A549 (cell line): ENCODE results near the gene RNF145.

Source experiments
- EP300 ChIP-seq, 2 experiments: fragments of >200 bp; sonication (Bioruptor Twin); formaldehyde crosslinking; IDR thresholded peaks; 2 replicates in 1 of 2; 3 replicates in 1 of 2; pipeline ENCODE4 v1.6.1; 2016 to 2017
- JUN ChIP-seq, 2 experiments: fragments of >200 bp; sonication (Bioruptor Twin); formaldehyde crosslinking; IDR thresholded peaks; 2 replicates in 1 of 2; 3 replicates in 1 of 2; pipeline ENCODE4 v1.6.1; 2016 to 2017
- MAFK ChIP-seq: fragments of 450-650 bp; IDR thresholded peaks from 2 replicates; pipeline ENCODE4 v1.6.1; 2014; ENCODE audit not compliant: partially characterized antibody
- MYC ChIP-seq: IDR thresholded peaks from 2 replicates; pipeline ENCODE4 v1.6.1; 2012; ENCODE audit warnings: mild to moderate bottlenecking, inconsistent platforms, low read length, improper control_type of control experiment, borderline replicate concordance
- NFE2L2 ChIP-seq: fragments of 150-350 bp; conservative IDR thresholded peaks from 2 replicates; pipeline ENCODE4 v1.6.1; 2014; ENCODE audit warnings: low read length
- POLR2A ChIP-seq: IDR thresholded peaks from 2 replicates; pipeline ENCODE4 v1.6.1; 2012; ENCODE audit warnings: mild to moderate bottlenecking, low read length
- POLR2AphosphoS2 ChIP-seq: conservative IDR thresholded peaks from 2 replicates; pipeline ENCODE4 v1.6.1; 2012; ENCODE audit warnings: low read length, improper control_type of control experiment, inconsistent platforms
- REST ChIP-seq: fragments of 200-600 bp; sonication (generic); IDR thresholded peaks from 2 replicates; pipeline ENCODE4 v1.6.1; 2016; ENCODE audit warnings: antibody characterized with exemption, mild to moderate bottlenecking, moderate library complexity
- RFX5 ChIP-seq: fragments of 450-650 bp; IDR thresholded peaks from 2 replicates; pipeline ENCODE4 v1.7.1; 2014; ENCODE audit warnings: antibody characterized with exemption, mild to moderate bottlenecking, moderate library complexity
- USF2 ChIP-seq: fragments of 450-650 bp; IDR thresholded peaks from 2 replicates; pipeline ENCODE4 v1.6.1; 2014; ENCODE audit warnings: antibody characterized with exemption
- TF ChIP-seq, protein P1 (sequence below): fragments of >200 bp; sonication (Bioruptor Twin); formaldehyde crosslinking; IDR thresholded peaks from 3 replicates; pipeline ENCODE4 v1.5.1; 2016

- no peak for TF ChIP-seq JUN (IDR thresholded peaks at IDR 0.05)
- TF ChIP-seq USF2: no peak
- no peak for TF ChIP-seq POLR2AphosphoS2
- no peak for TF ChIP-seq MYC
- TF ChIP-seq MAFK: peak; percentile 44
- TF ChIP-seq POLR2A: no peak
- TF ChIP-seq RFX5: no peak
- TF ChIP-seq NFE2L2: no peak
- TF ChIP-seq REST: no peak
- no peak for TF ChIP-seq EP300 (IDR thresholded peaks at IDR 0.05)
- TF ChIP-seq, protein P1, sequence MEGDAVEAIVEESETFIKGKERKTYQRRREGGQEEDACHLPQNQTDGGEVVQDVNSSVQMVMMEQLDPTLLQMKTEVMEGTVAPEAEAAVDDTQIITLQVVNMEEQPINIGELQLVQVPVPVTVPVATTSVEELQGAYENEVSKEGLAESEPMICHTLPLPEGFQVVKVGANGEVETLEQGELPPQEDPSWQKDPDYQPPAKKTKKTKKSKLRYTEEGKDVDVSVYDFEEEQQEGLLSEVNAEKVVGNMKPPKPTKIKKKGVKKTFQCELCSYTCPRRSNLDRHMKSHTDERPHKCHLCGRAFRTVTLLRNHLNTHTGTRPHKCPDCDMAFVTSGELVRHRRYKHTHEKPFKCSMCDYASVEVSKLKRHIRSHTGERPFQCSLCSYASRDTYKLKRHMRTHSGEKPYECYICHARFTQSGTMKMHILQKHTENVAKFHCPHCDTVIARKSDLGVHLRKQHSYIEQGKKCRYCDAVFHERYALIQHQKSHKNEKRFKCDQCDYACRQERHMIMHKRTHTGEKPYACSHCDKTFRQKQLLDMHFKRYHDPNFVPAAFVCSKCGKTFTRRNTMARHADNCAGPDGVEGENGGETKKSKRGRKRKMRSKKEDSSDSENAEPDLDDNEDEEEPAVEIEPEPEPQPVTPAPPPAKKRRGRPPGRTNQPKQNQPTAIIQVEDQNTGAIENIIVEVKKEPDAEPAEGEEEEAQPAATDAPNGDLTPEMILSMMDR: no peak
These were observed 88.9 kb downstream of the RNF145 start for GRCh38 chr5:159120446-159120845.
